ENCODE data around the gene EPX. TPM values are rescaled to one million over a fixed set of nuclear protein-coding genes. Genes with fewer than 3 reads are reported as not detected.

The EPX gene
- total RNA-seq, 2 donors from 2014 or later: not detected

DNA sequence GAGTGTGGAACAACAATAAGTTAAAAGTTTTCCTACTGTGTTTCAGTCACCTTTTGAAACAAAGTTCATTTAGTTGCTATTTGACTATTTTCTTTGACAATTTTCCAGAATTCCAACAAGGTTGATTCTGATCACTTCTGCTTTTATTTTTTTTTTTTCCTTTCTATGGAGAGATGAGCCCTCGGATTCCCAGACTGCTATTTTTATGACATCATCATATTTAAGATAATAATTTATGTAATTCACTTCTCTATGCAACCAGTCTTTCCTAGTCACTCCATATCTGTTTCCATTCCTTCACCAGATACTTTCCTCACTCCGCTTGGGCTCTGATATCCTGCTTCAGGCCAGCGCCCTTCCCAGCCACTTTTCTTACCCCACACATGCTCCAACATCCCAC is 17.7 kb upstream of the EPX start:
- Mint-ChIP-seq H3K9me3 (no peaks in the 10 kb centered on the region), H3K27ac (no peak overlapping the region), H3K36me3 (no peaks in the 10 kb centered on the region)
- ATAC-seq: no peak
- no peak for DNase-seq (ENCODE audit: low spot score in 2 of 2)

DNA sequence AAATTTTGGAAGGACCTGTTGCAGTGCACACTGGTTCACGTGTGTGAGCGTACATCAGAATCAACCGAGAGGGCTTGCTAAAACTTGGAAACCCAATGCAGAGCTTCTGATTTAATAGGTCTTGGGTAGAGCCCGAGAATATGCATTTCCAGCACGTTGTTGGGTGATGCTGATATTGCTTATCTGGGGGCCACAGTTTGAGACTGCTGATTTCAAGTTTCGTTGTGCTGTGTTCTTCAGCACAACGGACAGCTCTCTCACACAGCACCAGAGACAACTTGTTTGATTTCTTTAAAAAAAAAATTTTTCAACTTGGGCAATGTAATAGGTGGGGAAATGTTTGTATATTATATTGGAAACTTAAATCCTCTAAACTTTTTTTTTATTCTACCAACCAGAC is 16.3 kb upstream of the EPX start:
- DNase-seq (ENCODE audit: low spot score in 2 of 2) (no peak), ATAC-seq (no peak)
- no peak overlapping the region for H3K27ac Mint-ChIP-seq
- no peaks in the 10 kb centered on the region for H3K36me3 Mint-ChIP-seq
- H3K9me3 Mint-ChIP-seq: no peaks in the 10 kb centered on the region

- DNase-seq (ENCODE audit: low spot score in 2 of 2) (no peak), ATAC-seq (no peak)
- no peaks in the 10 kb centered on the region for H3K36me3 Mint-ChIP-seq
- no peak overlapping the region for H3K27ac Mint-ChIP-seq
- no peaks in the 10 kb centered on the region for H3K9me3 Mint-ChIP-seq
These were observed 10.7 kb upstream of the EPX start for GRCh38 chr17:58181796-58182195.

DNA sequence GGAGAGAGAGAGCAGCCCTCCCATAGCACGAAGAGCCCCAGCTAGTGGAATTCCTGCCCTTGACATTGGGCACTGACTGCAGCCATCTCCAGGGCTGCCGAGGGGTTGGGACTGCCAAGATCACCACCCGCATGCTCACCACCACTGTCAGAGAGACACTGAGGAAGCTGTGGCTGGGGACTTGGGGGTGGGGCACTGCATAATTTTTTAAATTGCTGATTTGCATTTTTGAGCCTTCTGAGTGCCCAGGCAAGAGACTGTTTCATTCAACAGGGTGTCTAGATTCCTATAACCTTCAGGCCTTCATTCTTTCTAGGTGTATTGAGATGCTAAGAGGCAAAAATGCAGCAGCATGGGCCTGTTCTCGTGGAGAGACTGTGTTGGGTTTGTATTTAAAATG is 9.0 kb upstream of the EPX start:
- ATAC-seq (no peak), DNase-seq (ENCODE audit: low spot score in 2 of 2) (no peak)
- Mint-ChIP-seq H3K9me3 (no peaks in the 10 kb centered on the region), H3K36me3 (no peaks in the 10 kb centered on the region), H3K27ac (no peak overlapping the region)

DNA sequence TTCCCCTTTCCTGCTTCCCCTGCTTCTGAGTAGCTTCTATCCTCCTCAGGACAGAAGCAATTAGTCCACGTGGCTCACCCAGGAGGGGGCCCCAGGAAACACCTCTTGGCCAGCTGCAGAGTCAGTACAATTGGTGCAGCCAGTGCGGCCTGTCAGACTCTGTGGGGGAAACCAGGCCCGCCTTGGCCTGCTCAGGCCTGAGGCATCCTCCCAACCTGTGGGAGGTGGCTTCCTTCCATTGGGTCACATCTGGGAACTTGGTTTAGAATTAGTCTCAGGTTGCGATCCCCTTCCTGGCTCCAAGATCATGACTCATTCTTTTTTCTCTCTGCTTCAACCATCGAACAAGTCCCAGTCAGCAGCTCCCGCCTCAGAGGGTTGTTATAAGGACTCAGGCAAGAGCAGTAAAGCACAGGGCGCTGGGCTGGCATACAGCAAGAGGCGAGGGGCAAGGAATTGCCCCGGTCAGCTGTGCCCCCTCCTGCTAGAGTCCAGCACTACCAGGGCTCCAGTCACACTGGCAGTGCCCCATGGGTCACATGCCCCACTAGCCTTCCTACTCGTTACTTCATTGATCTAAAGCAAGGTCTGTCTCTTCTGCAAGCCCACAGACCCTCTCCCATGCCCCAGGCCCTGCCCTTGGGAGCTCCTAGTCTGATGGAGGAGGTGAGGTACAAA is 8.1 kb upstream of the EPX start:
- DNase-seq (ENCODE audit: low spot score in 2 of 2): no peak
- Mint-ChIP-seq H3K27ac (no peak overlapping the region), H3K9me3 (no peaks in the 10 kb centered on the region), H3K36me3 (no peaks in the 10 kb centered on the region)
- no peak for ATAC-seq

GRCh38 chr17:58184986-58185761 is 7.4 kb upstream of the EPX start:
- ATAC-seq: no peak

DNA sequence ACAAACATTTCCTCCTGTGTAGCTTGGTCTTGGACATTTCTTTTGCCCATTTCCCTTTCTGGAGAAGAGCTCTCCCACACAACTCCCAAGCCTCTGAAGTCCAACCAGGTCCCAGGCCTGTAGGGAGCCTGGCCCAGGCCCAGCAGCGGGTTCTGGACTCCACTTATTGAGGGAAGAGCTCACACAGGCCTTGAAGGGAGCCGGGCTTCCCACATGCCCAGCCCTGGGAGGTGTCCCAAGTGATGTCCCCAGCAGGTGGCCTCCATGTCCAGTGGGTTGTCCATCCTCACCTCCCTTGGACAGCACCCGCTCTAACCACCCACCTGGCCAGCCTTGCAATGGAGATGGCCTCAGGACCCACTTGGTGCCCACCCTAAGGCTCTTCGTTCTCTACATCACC is 5.9 kb upstream of the EPX start:
- DNase-seq (ENCODE audit: low spot score in 2 of 2) (no peak), ATAC-seq (no peak)
- Mint-ChIP-seq H3K27ac (peak overlapping the region in 1 of 2 donors; percentile 10), H3K9me3 (no peaks in the 10 kb centered on the region), H3K36me3 (no peaks in the 10 kb centered on the region)

More at GRCh38 chr17:58184986-58185761, 7.4 kb upstream of the EPX start:
- Mint-ChIP-seq H3K36me3 (no peaks in the 10 kb centered on the region), H3K9me3 (no peaks in the 10 kb centered on the region), H3K27ac (no peak overlapping the region)
- DNase-seq (ENCODE audit: low spot score in 2 of 2): no peak

DNA sequence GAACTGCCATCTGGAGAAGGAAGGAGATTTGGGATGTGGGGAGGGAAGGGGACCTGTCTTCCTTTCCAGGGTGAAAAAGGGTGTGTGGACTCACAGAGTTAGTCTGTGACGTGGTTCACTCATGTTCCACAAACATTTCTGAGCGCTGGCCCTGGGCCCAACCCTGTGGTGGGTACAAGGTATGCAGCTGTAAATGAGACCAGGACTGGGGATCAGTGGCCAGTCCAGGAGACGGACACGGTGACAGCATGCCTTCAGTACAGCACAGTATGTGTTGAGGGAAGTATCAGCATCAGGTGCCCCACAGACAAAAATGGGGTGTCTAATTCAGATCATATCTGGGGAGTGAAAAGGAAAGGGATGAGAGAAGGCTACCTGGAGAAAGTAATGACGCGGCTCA is 5.5 kb upstream of the EPX start:
- no peak overlapping the region for H3K27ac Mint-ChIP-seq

DNA sequence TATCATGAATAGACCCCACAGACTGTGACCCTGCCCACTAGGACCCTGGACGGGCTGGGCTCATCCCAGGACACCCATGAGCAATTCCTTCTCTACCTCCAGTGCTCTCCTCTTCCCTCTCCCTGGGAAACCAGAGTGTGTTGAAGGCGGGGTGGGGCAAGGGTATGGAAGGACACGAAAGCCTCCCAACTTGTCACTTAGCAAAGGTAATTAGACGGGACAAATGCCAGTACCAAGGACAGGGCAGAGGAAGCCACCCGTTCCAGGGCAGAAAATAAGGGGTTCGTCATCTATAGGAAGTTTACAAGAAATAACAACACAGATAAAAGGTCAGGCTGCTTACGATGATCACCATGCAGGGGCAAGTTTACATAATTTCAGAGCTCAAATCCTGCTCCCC is 4.9 kb upstream of the EPX start:
- Mint-ChIP-seq H3K27ac (no peak overlapping the region), H3K9me3 (no peaks in the 10 kb centered on the region), H3K36me3 (no peaks in the 10 kb centered on the region)
- DNase-seq (ENCODE audit: low spot score in 2 of 2): no peak
- ATAC-seq: no peak

More for the DNA sequence above, 5.5 kb upstream of the EPX start:
- no peaks in the 10 kb centered on the region for H3K9me3 Mint-ChIP-seq
- H3K36me3 Mint-ChIP-seq: no peaks in the 10 kb centered on the region
- DNase-seq (ENCODE audit: low spot score in 2 of 2) (no peak), ATAC-seq (no peak)

GRCh38 chr17:58189436-58190146 is 2.9 kb upstream of the EPX start:
- Mint-ChIP-seq H3K36me3 (no peaks in the 10 kb centered on the region), H3K9me3 (no peaks in the 10 kb centered on the region), H3K27ac (no peak overlapping the region)
- no peak for ATAC-seq
- no peak for DNase-seq (ENCODE audit: low spot score in 2 of 2)

GRCh38 chr17:58191241-58191896 is 1.2 kb upstream of the EPX start:
- no peak overlapping the region for H3K27ac Mint-ChIP-seq
- no peaks in the 10 kb centered on the region for H3K9me3 Mint-ChIP-seq
- DNase-seq (ENCODE audit: low spot score in 2 of 2) (no peak), ATAC-seq (no peak)
- no peaks in the 10 kb centered on the region for H3K36me3 Mint-ChIP-seq

GRCh38 chr17:58193641-58194255 is 1.2 kb downstream of the EPX start:
- DNase-seq (ENCODE audit: low spot score in 2 of 2) (no peak), ATAC-seq (no peak)
- no peak overlapping the region for H3K27ac Mint-ChIP-seq
- no peaks in the 10 kb centered on the region for H3K36me3 Mint-ChIP-seq
- H3K9me3 Mint-ChIP-seq: no peaks in the 10 kb centered on the region

- DNase-seq (ENCODE audit: low spot score in 2 of 2) (no peak), ATAC-seq (no peak)
- no peaks in the 10 kb centered on the region for H3K9me3 Mint-ChIP-seq
- H3K36me3 Mint-ChIP-seq: no peaks in the 10 kb centered on the region
- H3K27ac Mint-ChIP-seq: peak overlapping the region in 1 of 2 donors; percentile 86
These were observed 3.1 kb downstream of the EPX start for GRCh38 chr17:58195518-58196123.

- DNase-seq (ENCODE audit: low spot score in 2 of 2) (no peak), ATAC-seq (no peak)
- no peaks in the 10 kb centered on the region for H3K36me3 Mint-ChIP-seq
- no peak overlapping the region for H3K27ac Mint-ChIP-seq
- no peaks in the 10 kb centered on the region for H3K9me3 Mint-ChIP-seq
These were observed 4.1 kb downstream of the EPX start for GRCh38 chr17:58196610-58197009.

- ATAC-seq: peak; percentile 77 to 85
- Mint-ChIP-seq H3K27ac (no peak overlapping the region), H3K36me3 (no peaks in the 10 kb centered on the region), H3K9me3 (no peaks in the 10 kb centered on the region)
- DNase-seq (ENCODE audit: low spot score in 2 of 2): peak in 1 of 2 donors; percentile 65
These were observed 7.6 kb downstream of the EPX start for GRCh38 chr17:58200024-58200633.

DNA sequence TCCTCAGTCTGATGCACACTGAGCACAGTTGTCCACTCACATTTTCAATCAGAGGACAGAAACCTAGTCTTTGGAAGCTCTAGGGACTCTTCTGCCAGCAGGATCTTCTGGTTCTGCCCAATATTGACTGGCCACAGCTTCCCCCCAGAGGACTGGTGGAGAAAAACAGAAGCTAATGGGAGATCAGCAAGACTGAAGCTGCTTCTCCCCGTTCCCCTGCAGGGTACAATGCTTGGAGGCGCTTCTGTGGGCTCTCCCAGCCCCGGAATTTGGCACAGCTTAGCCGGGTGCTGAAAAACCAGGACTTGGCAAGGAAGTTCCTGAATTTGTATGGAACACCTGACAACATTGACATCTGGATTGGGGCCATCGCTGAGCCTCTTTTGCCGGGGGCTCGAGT is 10.3 kb downstream of the EPX start:
- DNase-seq (ENCODE audit: low spot score in 2 of 2): no peak
- no peak for ATAC-seq
- no peaks in the 10 kb centered on the region for H3K36me3 Mint-ChIP-seq
- no peak overlapping the region for H3K27ac Mint-ChIP-seq
- H3K9me3 Mint-ChIP-seq: no peaks in the 10 kb centered on the region

All from activated naive CD4-positive, alpha-beta T cell treated with anti-CD3 and anti-CD28 coated beads, Interleukin-2, amount 50 U/mL, for 72 hours (primary cell).